OCI-LY7 (cell line): ENCODE measurements around the gene FOXF2.

Experiments used
- CTCF ChIP-seq: fragments of 200-600 bp; sonication (generic); conservative IDR thresholded peaks from 2 replicates; pipeline ENCODE4 v1.5.1; 2014; ENCODE audit warnings: mild to moderate bottlenecking, antibody characterized with exemption, low read length, moderate library complexity, mixed read lengths
- EZH2phosphoT487 ChIP-seq: fragments of 200-600 bp; sonication (generic); IDR thresholded peaks from 2 replicates; pipeline ENCODE4 v1.6.1; 2018; ENCODE audit warnings: low read depth, borderline replicate concordance, mild to moderate bottlenecking, mixed run types, antibody characterized with exemption, low read length, moderate library complexity, mixed read lengths

- TF ChIP-seq CTCF: no peak
- TF ChIP-seq EZH2phosphoT487: no peak
Observed at GRCh38 chr6:1379017-1379787, 10.2 kb upstream of the FOXF2 start.
